SJCRH30 (cell line): ENCODE data around the gene SOBP. TPM values are rescaled to one million over a fixed set of nuclear protein-coding genes. Genes with fewer than 3 reads are reported as not detected.
"Not testable (repeated sequence)": the region's sequence is repeated elsewhere in the genome, so short reads cannot be mapped to it uniquely, and the experiment has no call there.

Experiments used
- DNase-seq, 2 experiments: peaks; one replicate each; pipeline ENCODE4 v3.0.0-alpha.2; 2015 to 2020
- H3K27ac ChIP-seq: fragments of 250-450 bp; sonication (Bioruptor Pico); 2 replicates; pipeline ENCODE4 v1.5.1; 2020; ENCODE audit warnings: mild to moderate bottlenecking, moderate library complexity
- H3K27me3 ChIP-seq: fragments of 250-450 bp; sonication (Bioruptor Pico); 2 replicates; pipeline ENCODE4 v1.5.1; 2020; ENCODE audit warnings: mild to moderate bottlenecking, moderate library complexity
- H3K36me3 ChIP-seq: fragments of 250-450 bp; sonication (Bioruptor Pico); 2 replicates; pipeline ENCODE4 v1.5.1; 2020; ENCODE audit warnings: mild to moderate bottlenecking, moderate library complexity
- H3K4me1 ChIP-seq: fragments of 250-450 bp; sonication (Bioruptor Pico); 2 replicates; pipeline ENCODE4 v1.5.1; 2020; ENCODE audit warnings: mild to moderate bottlenecking, moderate library complexity
- H3K4me3 ChIP-seq: fragments of 250-450 bp; sonication (Bioruptor Pico); 2 replicates; pipeline ENCODE4 v1.5.1; 2020; ENCODE audit warnings: mild to moderate bottlenecking, moderate library complexity
- H3K9me3 ChIP-seq: fragments of 250-450 bp; sonication (Bioruptor Pico); replicated peaks from 2 replicates; pipeline ENCODE4 v1.5.1; 2020; ENCODE audit warnings: mild to moderate bottlenecking, moderate library complexity
- total RNA-seq: library from RNA; depleted of rRNA; stranded (reverse); fragments of >200 nt; shearing (Covaris generic); gene quantifications from 2 replicates; pipeline ENCODE4 v1.2.3, GENCODE V29; 2014

SOBP gene
- total RNA-seq, 1 experiment from 2014 or later = 7.8 TPM

DNA sequence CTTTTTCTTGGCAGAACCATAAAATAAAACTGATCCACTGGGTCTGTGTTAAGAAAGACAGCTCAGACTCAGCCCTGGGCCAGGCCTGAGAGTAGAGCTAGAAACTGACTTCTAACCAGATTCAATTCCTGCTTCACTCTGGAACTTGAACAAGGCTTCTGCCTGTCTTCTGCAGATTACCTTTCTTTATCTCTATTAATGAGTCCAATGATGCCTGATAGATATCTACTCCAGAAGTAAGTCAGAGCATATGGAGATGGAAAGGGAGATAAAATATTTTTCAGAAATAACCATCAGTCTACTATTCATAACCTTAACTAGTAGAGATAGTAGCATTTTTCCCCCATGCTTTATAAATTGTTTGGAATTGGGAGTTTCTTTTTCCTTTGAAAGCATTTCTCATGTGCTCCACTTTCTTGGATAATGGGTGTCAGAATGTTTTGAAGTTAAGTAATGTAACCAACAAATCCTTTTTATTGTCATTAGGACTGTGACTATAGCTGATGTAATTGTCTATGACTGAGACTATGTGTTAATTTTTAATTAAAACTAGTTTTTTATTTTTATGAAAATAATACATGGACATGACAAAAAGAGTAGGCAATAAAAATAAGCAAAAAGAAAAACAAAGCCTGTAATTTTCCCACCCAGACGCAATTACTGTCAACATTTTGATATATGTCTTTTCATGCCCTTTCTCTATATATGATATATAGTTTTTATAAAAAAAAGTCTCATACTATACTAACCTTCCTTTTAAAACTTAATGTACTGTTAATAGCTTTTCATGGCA lies 7.2 kb downstream of the SOBP start:
- H3K36me3 ChIP-seq = no peaks in the 10 kb centered on the region
- H3K27me3 ChIP-seq = no peaks in the 10 kb centered on the region
- DNase-seq = no peak
- H3K9me3 ChIP-seq = no peaks in the 10 kb centered on the region
- H3K27ac ChIP-seq = no peak overlapping the region
- no peak overlapping the region for H3K4me3 ChIP-seq
- H3K4me1 ChIP-seq = peaks cover 37% of the 10 kb centered on the region

DNA sequence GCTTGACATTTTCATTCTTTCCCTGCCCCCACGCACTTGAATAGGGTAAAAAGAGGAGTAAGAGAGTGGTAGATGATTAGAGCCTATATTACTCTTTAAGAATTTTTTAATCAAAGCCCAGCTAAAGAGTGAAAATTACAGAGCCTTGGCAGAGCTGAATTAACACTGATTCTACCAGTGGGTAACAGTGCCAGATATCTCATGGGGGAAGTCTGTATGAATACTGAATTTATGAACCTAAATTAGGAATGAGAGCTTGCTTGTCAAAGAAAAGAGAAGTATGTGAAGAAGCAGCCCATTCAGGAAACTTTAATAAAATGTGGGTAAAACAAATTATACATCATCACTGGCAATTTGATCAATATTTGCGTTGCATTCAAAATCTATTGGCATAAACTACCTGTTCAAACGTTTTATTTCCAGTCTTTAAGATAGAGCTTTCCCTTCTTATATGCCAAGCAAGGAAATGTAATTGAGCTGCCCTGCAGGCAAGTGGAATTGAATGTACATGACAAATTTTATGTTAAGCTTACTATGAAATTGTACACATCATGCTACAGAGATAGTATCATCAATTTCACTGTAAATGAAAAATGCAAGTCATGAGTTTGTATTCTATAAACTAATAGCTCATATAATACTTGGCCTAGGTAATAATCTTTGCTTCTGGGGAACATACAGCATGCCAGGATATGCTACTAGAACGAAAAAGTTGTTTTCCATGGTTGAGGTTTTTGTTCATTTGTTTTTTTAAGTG lies 14.5 kb downstream of the SOBP start:
- Histone ChIP-seq H3K27me3 (no peaks in the 10 kb centered on the region), H3K27ac (no peak overlapping the region), H3K9me3 (no peaks in the 10 kb centered on the region), H3K4me3 (no peak overlapping the region), H3K36me3 (peaks cover 19% of the 10 kb centered on the region), H3K4me1 (peaks cover 2% of the 10 kb centered on the region; the same call in 1 of the 2 replicates)
- no peak for DNase-seq

DNA sequence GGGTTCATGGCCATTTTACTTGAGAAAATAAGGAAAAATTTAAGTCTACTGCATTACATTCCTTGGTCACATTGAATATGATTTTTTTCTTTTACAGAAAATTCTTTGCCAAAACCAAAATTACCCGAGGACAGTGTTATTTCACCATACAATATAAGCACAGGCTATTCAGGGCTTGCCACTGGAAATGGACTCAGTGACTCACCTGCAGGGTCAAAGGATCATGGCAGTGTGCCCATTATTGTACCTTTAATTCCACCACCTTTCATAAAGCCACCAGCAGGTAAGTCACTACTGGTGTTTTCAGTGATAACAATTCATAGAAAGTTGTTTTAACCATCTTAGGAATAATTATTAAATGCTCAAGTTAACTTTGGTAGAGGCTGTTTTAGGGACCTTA lies 16.2 kb downstream of the SOBP start:
- Histone ChIP-seq H3K27me3 (no peaks in the 10 kb centered on the region), H3K36me3 (peaks cover 24% of the 10 kb centered on the region), H3K27ac (no peak overlapping the region), H3K9me3 (no peaks in the 10 kb centered on the region), H3K4me1 (peaks cover 6% of the 10 kb centered on the region; the same call in 1 of the 2 replicates), H3K4me3 (no peak overlapping the region)
- no peak for DNase-seq

DNA sequence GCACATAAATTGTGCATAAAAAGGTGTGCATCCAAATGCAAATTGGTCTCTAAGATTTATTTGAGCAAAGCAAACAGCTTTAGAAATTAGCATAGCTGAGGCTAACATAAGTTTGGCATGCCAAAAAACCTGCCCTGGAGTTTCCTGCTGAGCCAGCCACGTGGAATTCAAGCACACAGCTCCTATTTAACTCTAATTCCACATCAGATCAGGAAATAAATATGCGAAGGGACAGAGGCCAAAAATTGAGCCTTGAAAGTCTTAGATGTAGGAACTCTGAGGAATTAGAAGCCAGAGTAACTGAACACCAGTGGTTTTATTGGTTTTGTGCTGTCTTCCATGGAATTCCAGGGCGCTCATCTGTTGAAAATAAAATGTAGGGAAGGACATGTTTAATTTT lies 19.6 kb downstream of the SOBP start:
- Histone ChIP-seq H3K9me3 (0 out of 2 replicates have a peak, but pooled peaks cover 3% of the 10 kb centered on the region), H3K36me3 (peaks cover 25% of the 10 kb centered on the region), H3K27me3 (no peaks in the 10 kb centered on the region), H3K27ac (no peak overlapping the region), H3K4me1 (peaks cover 6% of the 10 kb centered on the region; the same call in 1 of the 2 replicates), H3K4me3 (no peak overlapping the region)
- DNase-seq = peak in 1 of 2 experiments; percentile 17

DNA sequence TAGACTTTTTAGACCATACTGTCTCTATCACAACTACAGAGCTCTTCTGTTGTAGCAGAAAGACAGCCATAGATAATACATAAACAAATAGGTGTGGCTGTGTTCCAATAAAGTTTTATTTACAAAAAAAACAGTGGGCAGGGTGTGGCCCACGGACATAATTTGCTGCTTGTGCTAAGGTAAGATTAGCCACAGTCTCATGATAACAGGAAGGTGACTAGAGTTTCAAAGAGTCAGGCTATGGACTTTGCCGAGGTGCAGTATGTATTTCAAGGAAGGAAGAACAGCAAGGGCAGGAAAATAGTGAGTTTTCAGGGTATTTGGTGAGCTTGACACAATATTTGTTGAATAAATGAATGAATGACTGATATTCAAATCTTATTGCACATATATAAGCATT lies 20.2 kb downstream of the SOBP start:
- H3K27ac ChIP-seq = no peak overlapping the region
- 0 out of 2 replicates have a peak, but pooled peaks cover 3% of the 10 kb centered on the region for H3K9me3 ChIP-seq
- no peak overlapping the region for H3K4me3 ChIP-seq
- H3K36me3 ChIP-seq = peaks cover 29% of the 10 kb centered on the region
- H3K27me3 ChIP-seq = no peaks in the 10 kb centered on the region
- no peak for DNase-seq
- peaks cover 6% of the 10 kb centered on the region; the same call in 1 of the 2 replicates for H3K4me1 ChIP-seq

DNA sequence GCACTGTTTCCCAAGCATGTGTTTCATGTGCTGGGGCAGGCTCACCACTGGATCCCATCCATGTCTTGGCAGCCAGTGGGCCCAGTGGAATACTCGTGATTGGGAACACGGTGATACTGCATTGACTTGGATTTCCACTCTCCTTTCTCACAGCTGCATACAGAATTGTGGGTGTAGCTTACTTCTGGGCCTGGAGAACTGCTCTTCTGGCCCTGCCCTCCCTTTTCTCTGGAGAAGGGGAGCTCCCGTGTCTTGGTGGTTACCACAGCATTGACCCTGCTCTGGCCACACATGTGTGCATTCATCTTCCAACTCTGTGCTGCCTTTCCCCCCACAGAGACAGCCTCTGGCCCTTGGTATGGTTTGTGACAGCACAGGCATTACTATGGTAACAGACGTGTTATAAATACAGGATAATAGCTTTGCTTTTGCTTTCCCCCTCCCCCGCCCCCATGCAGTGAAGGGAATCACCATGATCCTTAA lies 21.6 kb downstream of the SOBP start:
- Histone ChIP-seq H3K27me3 (no peaks in the 10 kb centered on the region), H3K36me3 (peaks cover 21% of the 10 kb centered on the region), H3K4me3 (no peak overlapping the region), H3K4me1 (peaks cover 6% of the 10 kb centered on the region; the same call in 1 of the 2 replicates), H3K9me3 (0 out of 2 replicates have a peak, but pooled peaks cover 3% of the 10 kb centered on the region), H3K27ac (no peak overlapping the region)
- no peak for DNase-seq

DNA sequence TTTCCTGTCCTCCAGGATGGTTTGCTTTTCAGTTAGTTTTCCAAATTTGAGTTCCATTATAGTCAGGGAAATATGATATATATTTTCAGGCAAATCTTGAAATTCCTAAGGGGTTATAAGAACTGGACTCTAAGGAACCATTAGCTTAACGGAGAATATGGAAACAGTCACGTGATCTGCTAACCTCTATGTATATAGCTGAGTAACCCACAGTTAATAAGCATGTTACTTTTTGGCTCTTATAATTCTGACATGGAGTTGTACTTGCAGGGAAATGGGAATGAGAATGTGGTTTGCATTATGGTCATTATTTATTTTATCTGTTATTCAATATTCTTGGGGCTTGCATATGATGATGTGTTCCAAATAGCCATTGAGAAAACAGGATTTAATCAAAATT lies 23.3 kb downstream of the SOBP start:
- Histone ChIP-seq H3K27me3 (no peaks in the 10 kb centered on the region), H3K4me1 (peaks cover 6% of the 10 kb centered on the region; the same call in 1 of the 2 replicates), H3K9me3 (peaks cover 8% of the 10 kb centered on the region; the same call in 1 of the 2 replicates), H3K36me3 (peaks cover 27% of the 10 kb centered on the region), H3K27ac (no peak overlapping the region), H3K4me3 (no peak overlapping the region)
- DNase-seq = no peak

DNA sequence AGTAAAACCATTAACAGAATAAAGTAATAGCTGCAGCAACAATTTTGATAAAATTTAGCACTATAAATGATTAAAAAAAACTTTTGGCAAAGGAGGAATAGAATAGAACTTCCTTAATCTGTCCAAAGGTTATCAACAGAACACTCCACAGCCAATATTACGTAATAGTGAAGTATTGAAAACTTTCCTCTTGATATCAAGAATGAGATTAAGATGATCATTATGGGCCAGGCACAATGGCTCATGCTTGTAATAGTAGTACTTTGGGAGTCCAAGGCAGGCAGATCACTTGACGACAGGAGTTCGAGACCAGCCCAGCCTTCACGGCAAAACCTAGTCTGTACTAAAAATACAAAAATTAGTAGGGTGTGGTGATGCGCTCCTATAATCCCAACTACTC lies 26.0 kb downstream of the SOBP start:
- H3K9me3 ChIP-seq = peaks cover 8% of the 10 kb centered on the region; the same call in 1 of the 2 replicates
- peaks cover 22% of the 10 kb centered on the region for H3K36me3 ChIP-seq
- H3K27me3 ChIP-seq = no peaks in the 10 kb centered on the region
- no peak overlapping the region for H3K27ac ChIP-seq
- H3K4me3 ChIP-seq = no peak overlapping the region
- H3K4me1 ChIP-seq = no peaks in the 10 kb centered on the region
- DNase-seq = no peak

DNA sequence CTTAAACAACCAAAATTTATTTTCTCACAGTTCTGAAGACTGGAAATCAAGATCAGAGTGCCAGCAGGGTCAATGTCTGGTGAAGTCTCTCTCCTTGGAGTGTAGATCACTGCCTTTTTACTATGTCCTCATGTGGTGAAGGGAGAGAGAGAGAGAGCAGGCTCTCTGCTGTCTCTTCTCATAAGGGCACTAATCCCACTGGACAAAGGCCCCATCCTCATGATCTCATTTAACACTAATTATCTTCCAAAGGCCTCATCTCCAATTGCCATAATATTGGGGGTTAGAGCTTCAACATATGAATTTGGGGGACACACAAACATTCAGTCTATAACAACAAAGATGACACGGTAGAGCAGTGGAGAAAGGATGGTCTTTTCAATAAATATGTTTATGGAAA lies 27.4 kb downstream of the SOBP start:
- Histone ChIP-seq H3K9me3 (peaks cover 8% of the 10 kb centered on the region; the same call in 1 of the 2 replicates), H3K27ac (no peak overlapping the region), H3K4me1 (no peaks in the 10 kb centered on the region), H3K27me3 (no peaks in the 10 kb centered on the region), H3K4me3 (no peak overlapping the region), H3K36me3 (peaks cover 22% of the 10 kb centered on the region)
- no peak for DNase-seq

DNA sequence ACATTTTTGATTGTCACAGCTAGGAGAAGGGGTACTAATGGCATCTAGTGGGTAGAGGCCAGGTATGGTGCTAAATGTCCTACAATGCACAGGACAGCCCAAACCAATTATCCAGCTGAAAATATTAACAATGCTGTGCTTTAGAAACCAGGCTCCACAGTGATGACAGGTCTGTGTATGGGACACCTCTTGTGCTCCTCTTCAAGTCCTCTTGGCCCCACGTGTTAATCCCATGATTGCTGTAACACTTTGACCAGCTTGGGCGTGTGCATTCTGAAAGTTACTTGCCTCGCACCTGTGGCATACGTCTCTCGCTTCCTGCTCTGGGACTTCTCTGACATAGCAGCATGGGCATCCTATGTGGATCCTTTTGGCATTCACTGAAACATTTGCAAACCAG lies 29.3 kb downstream of the SOBP start:
- not testable (repeated sequence) for H3K4me1 ChIP-seq, H3K27ac ChIP-seq, H3K9me3 ChIP-seq, H3K4me3 ChIP-seq, H3K27me3 ChIP-seq, DNase-seq
- H3K36me3 ChIP-seq = peaks cover 13% of the 10 kb centered on the region

DNA sequence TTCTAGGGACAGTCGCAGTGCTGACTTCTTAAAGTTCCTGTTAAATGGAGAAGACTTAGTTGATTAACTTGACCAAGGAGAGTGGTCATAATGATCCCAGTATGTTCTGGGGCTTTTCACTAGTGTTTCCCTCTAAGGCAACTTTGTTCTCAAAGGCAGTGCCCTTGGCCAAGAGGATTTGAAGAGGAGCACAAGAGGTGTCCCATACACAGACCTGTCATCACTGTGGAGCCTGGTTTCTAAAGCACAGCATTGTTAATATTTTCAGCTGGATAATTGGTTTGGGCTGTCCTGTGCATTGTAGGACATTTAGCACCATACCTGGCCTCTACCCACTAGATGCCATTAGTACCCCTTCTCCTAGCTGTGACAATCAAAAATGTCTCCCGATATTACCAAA lies 30.8 kb downstream of the SOBP start:
- not testable (repeated sequence) for H3K36me3 ChIP-seq, H3K27ac ChIP-seq, H3K27me3 ChIP-seq, H3K9me3 ChIP-seq, DNase-seq, H3K4me1 ChIP-seq, H3K4me3 ChIP-seq

DNA sequence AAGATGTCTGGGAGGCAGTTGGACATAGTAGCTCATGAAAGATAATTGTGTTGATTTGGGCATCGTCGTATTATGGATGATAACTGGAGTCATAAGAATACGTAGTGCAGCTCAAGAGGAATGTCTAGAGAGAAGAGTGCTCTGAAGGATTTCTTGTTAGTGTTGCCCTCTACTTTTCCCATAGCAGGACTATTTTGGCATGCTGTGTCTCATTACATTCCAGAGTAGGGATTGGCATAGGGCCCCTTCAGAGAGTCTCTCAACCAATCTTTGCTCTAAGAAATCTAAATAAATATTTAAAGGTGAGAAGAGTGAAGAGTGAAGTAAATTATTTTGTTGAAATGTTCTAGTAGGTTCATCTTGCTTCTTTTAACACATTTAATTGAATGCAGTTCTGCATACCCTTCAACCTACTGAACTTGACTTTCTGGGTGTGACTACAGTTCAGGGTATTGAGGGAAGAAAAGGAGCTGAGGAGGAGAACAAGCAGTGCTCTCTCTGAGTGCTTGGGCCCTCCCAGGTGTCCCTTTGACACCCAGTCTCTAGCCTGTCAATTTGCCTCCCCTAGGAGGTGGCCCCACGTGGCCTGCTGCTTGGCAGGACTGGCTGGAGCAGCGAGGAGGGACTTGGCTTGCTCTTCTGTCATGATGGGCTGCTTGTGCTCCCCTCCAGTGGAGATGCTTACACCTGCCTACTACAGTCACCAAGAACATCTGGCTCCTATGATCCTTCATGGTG lies 33.3 kb downstream of the SOBP start:
- Histone ChIP-seq H3K27me3 (no peaks in the 10 kb centered on the region), H3K9me3 (no peaks in the 10 kb centered on the region; the same call in 1 of the 2 replicates), H3K4me3 (no peak overlapping the region), H3K27ac (no peak overlapping the region), H3K36me3 (no peaks in the 10 kb centered on the region; the same call in 1 of the 2 replicates), H3K4me1 (no peaks in the 10 kb centered on the region)
- DNase-seq = no peak

DNA sequence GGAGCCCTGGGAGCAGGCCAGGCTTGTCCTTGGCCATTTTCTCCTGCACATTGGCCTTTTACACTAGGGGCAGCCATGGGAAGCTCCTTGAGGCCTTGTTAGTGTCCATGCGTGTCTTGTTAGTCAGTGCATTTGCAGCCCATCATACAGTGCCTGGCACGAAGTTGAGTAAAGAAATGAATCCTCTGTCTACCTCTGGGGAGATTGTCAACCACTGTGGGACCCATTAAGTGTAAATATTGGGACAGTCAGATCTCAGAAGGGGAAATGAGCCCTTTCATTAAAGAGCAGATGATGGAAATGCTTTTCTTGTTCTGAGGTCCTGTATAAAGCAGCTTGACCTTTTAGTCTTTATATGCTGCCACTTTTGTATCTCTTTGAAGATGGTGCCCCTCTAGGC lies 33.9 kb downstream of the SOBP start:
- Histone ChIP-seq H3K4me3 (no peak overlapping the region), H3K36me3 (no peaks in the 10 kb centered on the region; the same call in 1 of the 2 replicates), H3K4me1 (no peaks in the 10 kb centered on the region), H3K9me3 (no peaks in the 10 kb centered on the region; the same call in 1 of the 2 replicates), H3K27ac (no peak overlapping the region), H3K27me3 (no peaks in the 10 kb centered on the region)
- DNase-seq = no peak

DNA sequence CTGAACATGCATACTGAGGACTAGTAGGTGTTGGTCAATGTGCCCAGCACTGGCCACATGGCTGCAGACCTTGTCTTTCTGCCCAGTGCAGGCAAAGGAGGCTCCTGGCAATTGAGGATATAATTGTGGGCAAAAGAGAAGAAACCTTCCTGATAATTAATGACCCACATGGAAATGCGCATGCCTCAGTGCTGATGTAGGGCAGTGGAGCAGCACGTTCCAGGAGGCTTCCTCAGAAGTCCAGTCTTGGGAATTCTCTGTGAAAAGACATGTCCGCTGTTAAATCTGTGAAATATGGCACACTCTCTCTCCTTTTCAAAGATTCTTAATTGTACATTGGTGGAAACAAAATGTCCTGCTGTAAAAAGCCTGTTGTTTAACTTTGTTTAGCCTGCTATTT lies 34.7 kb downstream of the SOBP start:
- H3K4me3 ChIP-seq = no peak overlapping the region
- H3K27ac ChIP-seq = no peak overlapping the region
- H3K4me1 ChIP-seq = no peaks in the 10 kb centered on the region
- H3K27me3 ChIP-seq = no peaks in the 10 kb centered on the region
- H3K9me3 ChIP-seq = no peaks in the 10 kb centered on the region; the same call in 1 of the 2 replicates
- no peaks in the 10 kb centered on the region; the same call in 1 of the 2 replicates for H3K36me3 ChIP-seq
- no peak for DNase-seq
